OCI-LY7 (cell line): ENCODE data around the gene ZNF831.

ENCODE experiments used
- CTCF ChIP-seq: fragments of 200-600 bp; sonication (generic); conservative IDR thresholded peaks from 2 replicates; pipeline ENCODE4 v1.5.1; 2014; ENCODE audit warnings: mild to moderate bottlenecking, antibody characterized with exemption, low read length, moderate library complexity, mixed read lengths
- EZH2phosphoT487 ChIP-seq: fragments of 200-600 bp; sonication (generic); IDR thresholded peaks from 2 replicates; pipeline ENCODE4 v1.6.1; 2018; ENCODE audit warnings: low read depth, borderline replicate concordance, mild to moderate bottlenecking, mixed run types, antibody characterized with exemption, low read length, moderate library complexity, mixed read lengths

GRCh38 chr20:59159091-59159490 is 4.5 kb upstream of the ZNF831 start:
- no peak; the same call in 1 of the 2 replicates for TF ChIP-seq CTCF
- no peak for TF ChIP-seq EZH2phosphoT487
